Measurements from ENCODE around the gene SLC39A9. TPM values are rescaled to one million over a fixed set of nuclear protein-coding genes. Genes with fewer than 3 reads are reported as not detected.

Gene SLC39A9
- total and polyA plus RNA-seq, 2 of the 4 experiments (the other 2 are of a cell fraction), result 41.4 to 168 TPM

DNA sequence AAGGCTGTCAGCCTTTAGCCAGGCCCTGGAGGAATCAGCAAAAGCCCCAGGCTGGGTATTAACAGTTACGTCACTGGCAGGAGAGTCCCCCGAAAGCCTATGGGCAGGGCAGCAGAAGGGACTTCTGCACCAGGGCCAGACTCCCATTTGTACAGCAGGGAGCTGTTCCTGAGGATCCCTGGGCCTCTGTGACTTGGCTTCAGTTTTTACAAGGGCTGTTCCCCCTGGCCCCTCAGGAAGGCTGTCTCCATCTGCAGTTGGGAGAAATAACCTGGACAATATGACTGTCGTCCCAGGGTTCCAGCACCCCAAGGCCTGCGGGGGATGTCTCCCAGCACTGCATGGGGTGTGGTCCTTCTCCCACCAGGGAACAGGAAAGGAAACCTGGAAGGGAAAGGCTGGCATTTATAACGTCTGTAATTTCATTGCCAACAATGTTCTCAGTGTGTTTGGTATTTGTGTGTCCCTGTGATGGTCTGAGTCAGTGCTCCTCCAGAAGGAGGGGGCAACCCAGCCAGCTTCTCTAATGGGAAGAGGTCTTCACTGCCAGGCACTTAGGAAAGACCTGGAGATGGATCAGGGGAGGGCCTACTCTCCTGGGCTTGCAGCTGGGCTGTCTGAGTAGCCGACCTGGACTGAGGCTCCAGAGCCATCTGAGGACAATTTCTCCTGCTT, 42.7 kb upstream of the SLC39A9 start:
- intact Hi-C loops (cut with micrococcal nuclease), result no loop called here
- BruUV-seq (replicated peaks), result no TSS peak
- H3K4me2 ChIP-seq (ENCODE audit: low read depth, low read length), result no peak overlapping the region

More for the DNA sequence above, 42.7 kb upstream of the SLC39A9 start:
- peak; percentile 80 for ATAC-seq (ENCODE audit: low read depth)
- no peaks in the 10 kb centered on the region for H3K9me1 ChIP-seq (ENCODE audit: insufficient read depth, low read length)
- H3K27ac ChIP-seq (ENCODE audit: insufficient read depth, low read length), result no peak overlapping the region
- no peak overlapping the region for H3K14ac ChIP-seq (replicated peaks; ENCODE audit: low read depth, low read length)
- no peak overlapping the region for H3K4me3 ChIP-seq (ENCODE audit: insufficient read depth, low read depth, low read length)
- peaks cover 17% of the 10 kb centered on the region for H3K27me3 ChIP-seq (ENCODE audit: control insufficient read depth, insufficient read depth, low read length)
- no peak overlapping the region for H3K56ac ChIP-seq (ENCODE audit: extremely low read depth, insufficient read depth, low read length)
- H4K8ac ChIP-seq (ENCODE audit: low read depth in 2 of 2, low read length in 2 of 2), result no peak overlapping the region
- no peaks in the 10 kb centered on the region for H3K79me1 ChIP-seq (ENCODE audit: low read depth in 1 of 2, low read length in 2 of 2)
- H2BK15ac ChIP-seq (ENCODE audit: low read depth, low read length), result no peak overlapping the region
- no peaks in the 10 kb centered on the region for H3K9me3 ChIP-seq (ENCODE audit: control insufficient read depth, insufficient read depth, low read length)
- no peak overlapping the region for H3K18ac ChIP-seq (ENCODE audit: low read depth, low read length)
- H4K5ac ChIP-seq (ENCODE audit: low read depth, low read length), result no peak overlapping the region
- no peak overlapping the region for H3K4ac ChIP-seq (ENCODE audit: low read depth, low read length)
- no peak overlapping the region for H3K23ac ChIP-seq (ENCODE audit: low read depth, low read length)
- no peak overlapping the region for H3K9ac ChIP-seq (ENCODE audit: low read depth, low read length)
- no peak overlapping the region for H2BK5ac ChIP-seq (ENCODE audit: low read depth, low read length, poor library complexity, severe bottlenecking)
- H2AK9ac ChIP-seq (replicated peaks; ENCODE audit: low read depth, low read length, poor library complexity), result peak overlapping the region; percentile 48
- ChIA-PET CTCF (no interaction called here), POLR2A (ENCODE audit: unreplicated experiment) (no interaction called here)
- 72% methylated on average over 4 of the region's 6 CpGs; no CpG with 5 or more reads in 1 of the 2 experiments for WGBS, 2 experiments (ENCODE audit: extremely low coverage in 2 of 2, insufficient read length in 1 of 2)
- no peaks in the 10 kb centered on the region for H3K36me3 ChIP-seq (ENCODE audit: control insufficient read depth, insufficient read depth, low read length)
- TF ChIP-seq CEBPB (IDR thresholded peaks at IDR 0.05; ENCODE audit: low read depth, low read length), result no peak
- TF ChIP-seq POLR2A (IDR thresholded peaks at IDR 0.05; ENCODE audit: low read depth, low read length), result no peak
- TF ChIP-seq MAZ (IDR thresholded peaks at IDR 0.05; ENCODE audit: borderline replicate concordance, low read depth, low read length), result peak; percentile 76; the same call in 1 of the 2 replicates
- TF ChIP-seq RCOR1 (IDR thresholded peaks at IDR 0.05; ENCODE audit: insufficient replicate concordance, low read length), result no peak
- dilution Hi-C loops (cut with HindIII; ENCODE audit: low sequenced_read_pairs, unreplicated experiment) (no loop called here), in situ Hi-C loops (cut with MboI; ENCODE audit: low sequenced_read_pairs) (loop anchor here (5.0 kb wide), 1 partner anchor 103 kb away; no protein-coding TSS in a partner anchor)
- no peaks in the 10 kb centered on the region for H4K20me1 ChIP-seq (ENCODE audit: insufficient read depth, low read length)
- H2AK5ac ChIP-seq (ENCODE audit: low read depth, low read length), result no peak overlapping the region
- H2AFZ ChIP-seq (replicated peaks; ENCODE audit: low read length, poor library complexity), result peak overlapping the region; percentile 78
- H3K4me1 ChIP-seq (ENCODE audit: control insufficient read depth, insufficient read depth, low read length), result peaks cover 7% of the 10 kb centered on the region
- H2BK120ac ChIP-seq (ENCODE audit: low read depth, low read length), result no peak overlapping the region
- no peak overlapping the region for H2BK20ac ChIP-seq (ENCODE audit: low read depth, low read length)
- no peak overlapping the region for H4K91ac ChIP-seq (ENCODE audit: insufficient read depth, low read depth, low read length)
- peak; percentile 78 for DNase-seq
